PC-3 (cell line): ENCODE results near the gene B4GALT2. TPM values are rescaled to one million over a fixed set of nuclear protein-coding genes. Genes with fewer than 3 reads are reported as not detected.

Source experiments
- ATAC-seq: fragments of 200-7000 bp; cut with Tn5 transposase; 2 replicates; pipeline ENCODE4 v1.9.1; 2020; ENCODE audit warnings: mild to moderate bottlenecking, moderate library complexity
- BruUV-seq: library from RNA; stranded (reverse); fragments of 400-500 nt; replicated peaks from 2 replicates; lab custom pipeline; 2021; lab: Mats Ljungman, UMichigan
- CTCF ChIA-PET: fragments of 300-600 bp; sonication (Branson Sonifier 250); formaldehyde crosslinking; loops from one replicate; lab custom pipeline; 2022; ENCODE audit warnings: antibody characterized with exemption; lab: Charles Lee
- POLR2A ChIA-PET: fragments of 300-600 bp; sonication (Branson Sonifier 250); formaldehyde crosslinking; loops from one replicate; lab custom pipeline; 2022; ENCODE audit warnings: antibody characterized with exemption; ENCODE audit not compliant: unreplicated experiment; lab: Charles Lee
- DNase-seq: peaks from one replicate; pipeline ENCODE4 v3.0.0-alpha.2; 2015
- H2AFZ ChIP-seq: fragments of 300-600 bp; sonication (generic); 2 replicates; pipeline ENCODE4 v1.6.0; 2016; ENCODE audit warnings: antibody characterized with exemption, low read length
- H3F3A ChIP-seq: fragments of 300-600 bp; sonication (generic); one replicate; pipeline ENCODE4 v1.6.0; 2017; ENCODE audit warnings: antibody characterized with exemption, low read length, control low read depth, mild to moderate bottlenecking; ENCODE audit not compliant: unreplicated experiment
- H3K27ac ChIP-seq: fragments of 300-600 bp; sonication (generic); 2 replicates; pipeline ENCODE4 v1.5.1; 2016; ENCODE audit warnings: mild to moderate bottlenecking, low read length
- H3K27me3 ChIP-seq: fragments of 300-600 bp; sonication (generic); 2 replicates; pipeline ENCODE4 v1.6.1; 2016; ENCODE audit warnings: low read length, mixed read lengths
- H3K36me3 ChIP-seq: fragments of 300-600 bp; sonication (generic); 2 replicates; pipeline ENCODE4 v1.6.1; 2016; ENCODE audit warnings: low read depth, mixed run types, low read length, mixed read lengths
- H3K4me1 ChIP-seq: fragments of 300-600 bp; sonication (generic); 2 replicates; pipeline ENCODE4 v1.5.1; 2016; ENCODE audit warnings: low read length; ENCODE audit not compliant: insufficient read depth
- H3K4me2 ChIP-seq: fragments of 300-600 bp; sonication (generic); 2 replicates; pipeline ENCODE4 v1.6.0; 2016; ENCODE audit warnings: low read length
- H3K4me3 ChIP-seq: fragments of 300-600 bp; sonication (generic); 2 replicates; pipeline ENCODE4 v1.5.1; 2016; ENCODE audit warnings: mild to moderate bottlenecking, low read length, mixed read lengths
- H3K79me2 ChIP-seq: fragments of 300-600 bp; sonication (generic); 2 replicates; pipeline ENCODE4 v1.6.1; 2017; ENCODE audit warnings: low read length, mixed read lengths
- H3K9ac ChIP-seq: fragments of 300-600 bp; sonication (generic); 2 replicates; pipeline ENCODE4 v1.6.0; 2016; ENCODE audit warnings: mild to moderate bottlenecking, low read length
- H3K9me2 ChIP-seq: fragments of 300-600 bp; sonication (generic); replicated peaks from 2 replicates; pipeline ENCODE4 v1.6.1; 2016; ENCODE audit warnings: mixed run types, low read length, mixed read lengths
- H3K9me3 ChIP-seq: fragments of 300-600 bp; sonication (generic); 2 replicates; pipeline ENCODE4 v1.6.1; 2016; ENCODE audit warnings: low read length, mixed read lengths
- H4K20me1 ChIP-seq: fragments of 300-600 bp; sonication (generic); 2 replicates; pipeline ENCODE4 v1.6.1; 2016; ENCODE audit warnings: low read length, mixed read lengths
- CTCF ChIP-seq: fragments of 300-600 bp; sonication (generic); conservative IDR thresholded peaks from 2 replicates; pipeline ENCODE4 v1.5.1; 2017; ENCODE audit warnings: antibody characterized with exemption, low read depth, mild to moderate bottlenecking, low read length
- EZH2 ChIP-seq: fragments of 300-600 bp; sonication (generic); IDR thresholded peaks from one replicate; pipeline ENCODE4 v1.6.1; 2017; ENCODE audit warnings: antibody characterized with exemption, mild to moderate bottlenecking, low read length; ENCODE audit not compliant: unreplicated experiment
- EZH2phosphoT487 ChIP-seq: fragments of 300-600 bp; sonication (generic); IDR thresholded peaks from 2 replicates; pipeline ENCODE4 v1.6.1; 2018; ENCODE audit warnings: mild to moderate bottlenecking, antibody characterized with exemption, low read length, borderline replicate concordance
- intact Hi-C: fragments of 100-400 bp; cut with micrococcal nuclease; formaldehyde crosslinking; loops from 2 replicates; pipeline ENCODE4 v1.9.0; 2023
- total RNA-seq: library from RNA; depleted of rRNA; stranded (reverse); fragments of >200 nt; gene quantifications from 2 replicates; pipeline ENCODE4 v1.2.3, GENCODE V29; 2014

The B4GALT2 gene
- total RNA-seq, 1 experiment from 2014 or later: 103 TPM

DNA sequence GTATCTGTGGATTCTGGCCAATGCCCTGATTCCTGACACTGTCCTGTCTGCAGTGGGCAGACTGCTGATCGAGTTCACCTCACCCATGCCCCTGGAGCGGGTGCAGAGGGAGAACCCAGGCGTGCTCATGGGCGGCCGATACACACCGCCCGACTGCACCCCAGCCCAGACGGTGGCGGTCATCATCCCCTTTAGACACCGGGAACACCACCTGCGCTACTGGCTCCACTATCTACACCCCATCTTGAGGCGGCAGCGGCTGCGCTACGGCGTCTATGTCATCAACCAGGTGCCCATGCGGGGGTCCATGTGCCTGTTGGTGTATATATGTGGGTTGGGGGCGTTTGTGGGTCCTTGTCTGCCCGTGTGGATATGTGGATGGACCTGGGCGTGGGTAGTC, 2.6 kb downstream of the B4GALT2 start:
- no peak overlapping the region for H3K27ac ChIP-seq
- H3K9ac ChIP-seq: no peak overlapping the region
- peaks cover 65% of the 10 kb centered on the region for H3K79me2 ChIP-seq
- peaks cover 22% of the 10 kb centered on the region; the same call in 1 of the 2 replicates for H3K36me3 ChIP-seq
- H3K9me2 ChIP-seq: no peaks in the 10 kb centered on the region
- intact Hi-C loops: no loop called here
- ATAC-seq (no peak), DNase-seq (no peak)
- no peak overlapping the region for H3K4me2 ChIP-seq
- TF ChIP-seq EZH2phosphoT487 (no peak), CTCF (no peak), EZH2 (no peak)
- 0 out of 2 replicates have a peak, but pooled peaks cover 13% of the 10 kb centered on the region for H4K20me1 ChIP-seq
- H3K27me3 ChIP-seq: no peaks in the 10 kb centered on the region
- POLR2A ChIA-PET: interaction anchor here (0.6 kb wide), 1 partner anchor 49 kb away, joined by 13 read pairs; the partner anchor contains the start of gene SLC6A9
- no TSS peak for BruUV-seq
- no peak overlapping the region for H3K4me3 ChIP-seq
- H3K9me3 ChIP-seq: no peaks in the 10 kb centered on the region
- CTCF ChIA-PET: no interaction called here
- H3K4me1 ChIP-seq: peaks cover 37% of the 10 kb centered on the region
- H2AFZ ChIP-seq: no peak overlapping the region
- no peaks in the 10 kb centered on the region for H3F3A ChIP-seq

GRCh38 chr1:43982241-43982640, 3.2 kb downstream of the B4GALT2 start:
- H3K79me2 ChIP-seq: peaks cover 59% of the 10 kb centered on the region
- H3K36me3 ChIP-seq: peaks cover 16% of the 10 kb centered on the region; the same call in 1 of the 2 replicates
- H3K4me2 ChIP-seq: no peak overlapping the region
- H3F3A ChIP-seq: no peaks in the 10 kb centered on the region
- H3K9me2 ChIP-seq: no peaks in the 10 kb centered on the region
- CTCF ChIA-PET: no interaction called here
- H2AFZ ChIP-seq: no peak overlapping the region
- H3K9me3 ChIP-seq: no peaks in the 10 kb centered on the region
- POLR2A ChIA-PET: interaction anchor here (0.6 kb wide), 1 partner anchor 49 kb away, joined by 13 read pairs; the partner anchor contains the start of gene SLC6A9
- H3K27ac ChIP-seq: no peak overlapping the region
- ATAC-seq (no peak), DNase-seq (no peak)
- TF ChIP-seq EZH2 (no peak), CTCF (no peak), EZH2phosphoT487 (no peak)
- H4K20me1 ChIP-seq: 0 out of 2 replicates have a peak, but pooled peaks cover 7% of the 10 kb centered on the region
- no peak overlapping the region for H3K9ac ChIP-seq
- intact Hi-C loops: no loop called here
- peaks cover 31% of the 10 kb centered on the region for H3K4me1 ChIP-seq
- BruUV-seq: no TSS peak
- no peak overlapping the region for H3K4me3 ChIP-seq
- H3K27me3 ChIP-seq: no peaks in the 10 kb centered on the region

GRCh38 chr1:43982808-43983207, 3.8 kb downstream of the B4GALT2 start:
- H3K4me2 ChIP-seq: no peak overlapping the region
- ChIA-PET POLR2A (no interaction called here), CTCF (no interaction called here)
- no peaks in the 10 kb centered on the region for H3K9me3 ChIP-seq
- 0 out of 2 replicates have a peak, but pooled peaks cover 1% of the 10 kb centered on the region for H4K20me1 ChIP-seq
- no TSS peak for BruUV-seq
- peaks cover 10% of the 10 kb centered on the region; the same call in 1 of the 2 replicates for H3K36me3 ChIP-seq
- no peaks in the 10 kb centered on the region for H3K27me3 ChIP-seq
- no peak overlapping the region for H2AFZ ChIP-seq
- H3F3A ChIP-seq: no peaks in the 10 kb centered on the region
- H3K9me2 ChIP-seq: no peaks in the 10 kb centered on the region
- H3K4me3 ChIP-seq: no peak overlapping the region
- intact Hi-C loops: no loop called here
- TF ChIP-seq EZH2phosphoT487 (no peak), EZH2 (no peak), CTCF (no peak)
- ATAC-seq: no peak
- DNase-seq: no peak
- no peak overlapping the region for H3K9ac ChIP-seq
- H3K79me2 ChIP-seq: peaks cover 53% of the 10 kb centered on the region
- H3K27ac ChIP-seq: no peak overlapping the region
- H3K4me1 ChIP-seq: peaks cover 26% of the 10 kb centered on the region
